Measurements from ENCODE around the gene GATA2. TPM values are rescaled to one million over a fixed set of nuclear protein-coding genes. Genes with fewer than 3 reads are reported as not detected.

GATA2 gene
- polyA plus RNA-seq, 3 donors, result 0.07 to 0.36 TPM; not detected in 1

GRCh38 chr3:128462931-128463330, 30.1 kb downstream of the GATA2 start:
- no peaks in the 10 kb centered on the region for H3K9me3 ChIP-seq (replicated peaks in 1 of 2; ENCODE audit: control insufficient read depth in 1 of 2, insufficient read depth in 1 of 2, low read length in 2 of 2)
- no peak overlapping the region for H2AFZ ChIP-seq (ENCODE audit: insufficient read depth, low read depth, low read length, poor library complexity, severe bottlenecking)
- no peak overlapping the region for H3K4me3 ChIP-seq (replicated peaks in 1 of 3; ENCODE audit: low read depth in 2 of 3, low read length in 3 of 3)
- no peak for DNase-seq
- 94% methylated on average over 19 of the region's 20 CpGs for WGBS (ENCODE audit: insufficient coverage)
- no peak overlapping the region for H3K9ac ChIP-seq (ENCODE audit: insufficient read depth, low read length, poor library complexity, severe bottlenecking)
- Mint-ChIP-seq H3K9me3 (peaks cover 0 to 2% (median 0%) of the 10 kb centered on the region in 7 donors), H3K27me3 (ENCODE audit: low read depth in 3 of 3) (peaks cover 2 to 30% (median 12%) of the 10 kb centered on the region in 3 donors), H3K4me3 (no peak overlapping the region), H3K27ac (no peak overlapping the region), H3K36me3 (no peaks in the 10 kb centered on the region), H3K4me1 (no peaks in the 10 kb centered on the region)
- H3K4me1 ChIP-seq (ENCODE audit: control insufficient read depth in 1 of 2, insufficient read depth in 2 of 2, low read length in 2 of 2), result no peaks in the 10 kb centered on the region
- no peak for TF ChIP-seq CTCF (IDR thresholded peaks at IDR 0.05)
- no peaks in the 10 kb centered on the region for H3K27me3 ChIP-seq (ENCODE audit: control insufficient read depth in 2 of 2, insufficient read depth in 2 of 2, low read length in 2 of 2)
- no peaks in the 10 kb centered on the region for H3K79me2 ChIP-seq (ENCODE audit: insufficient read depth, low read length)
- intact Hi-C loops (cut with micrococcal nuclease), result no loop called here
- no peaks in the 10 kb centered on the region for H4K20me1 ChIP-seq (ENCODE audit: insufficient read depth, low read length)
- H3K4me2 ChIP-seq (replicated peaks; ENCODE audit: extremely low read depth, low read length, poor library complexity, severe bottlenecking), result no peak overlapping the region
- no peaks in the 10 kb centered on the region for H3K36me3 ChIP-seq (replicated peaks in 1 of 2; ENCODE audit: control insufficient read depth in 1 of 2, insufficient read depth in 2 of 2, low read length in 2 of 2)
- no peak overlapping the region for H3K27ac ChIP-seq (ENCODE audit: low read depth in 1 of 2, low read length in 2 of 2)

GRCh38 chr3:128462341-128462910, 30.6 kb downstream of the GATA2 start:
- no peak overlapping the region for H2AFZ ChIP-seq (ENCODE audit: insufficient read depth, low read depth, low read length, poor library complexity, severe bottlenecking)
- no peak overlapping the region for H3K9ac ChIP-seq (ENCODE audit: insufficient read depth, low read length, poor library complexity, severe bottlenecking)
- peaks cover 4 to 32% (median 15%) of the 10 kb centered on the region in 3 donors for H3K27me3 Mint-ChIP-seq (ENCODE audit: low read depth in 3 of 3)
- H3K4me3 Mint-ChIP-seq, result no peak overlapping the region
- WGBS (ENCODE audit: insufficient coverage), result 92% methylated on average over 19 of the region's 23 CpGs
- no peak overlapping the region for H3K4me3 ChIP-seq (replicated peaks in 1 of 3; ENCODE audit: low read depth in 2 of 3, low read length in 3 of 3)
- H3K9me3 ChIP-seq (replicated peaks in 1 of 2; ENCODE audit: control insufficient read depth in 1 of 2, insufficient read depth in 1 of 2, low read length in 2 of 2), result no peaks in the 10 kb centered on the region
- DNase-seq, result no peak
- peaks cover 0 to 2% (median 0%) of the 10 kb centered on the region in 7 donors for H3K9me3 Mint-ChIP-seq
- H3K27ac ChIP-seq (ENCODE audit: low read depth in 1 of 2, low read length in 2 of 2), result no peak overlapping the region
- no peaks in the 10 kb centered on the region for H3K4me1 Mint-ChIP-seq
- TF ChIP-seq CTCF (IDR thresholded peaks at IDR 0.05), result no peak
- no peaks in the 10 kb centered on the region for H3K79me2 ChIP-seq (ENCODE audit: insufficient read depth, low read length)
- no peaks in the 10 kb centered on the region for H3K4me1 ChIP-seq (ENCODE audit: control insufficient read depth in 1 of 2, insufficient read depth in 2 of 2, low read length in 2 of 2)
- H3K36me3 Mint-ChIP-seq, result no peaks in the 10 kb centered on the region
- intact Hi-C loops (cut with micrococcal nuclease), result no loop called here
- no peaks in the 10 kb centered on the region for H4K20me1 ChIP-seq (ENCODE audit: insufficient read depth, low read length)
- H3K36me3 ChIP-seq (replicated peaks in 1 of 2; ENCODE audit: control insufficient read depth in 1 of 2, insufficient read depth in 2 of 2, low read length in 2 of 2), result no peaks in the 10 kb centered on the region
- no peak overlapping the region for H3K27ac Mint-ChIP-seq
- H3K4me2 ChIP-seq (replicated peaks; ENCODE audit: extremely low read depth, low read length, poor library complexity, severe bottlenecking), result no peak overlapping the region
- H3K27me3 ChIP-seq (ENCODE audit: control insufficient read depth in 2 of 2, insufficient read depth in 2 of 2, low read length in 2 of 2), result no peaks in the 10 kb centered on the region

Data from CD14-positive monocyte (primary cell).